GM19043 (cell line): Measurements from ENCODE around the gene CFAP299.

ENCODE experiments used
- ATAC-seq: cut with Tn5 transposase; IDR thresholded peaks from one replicate; pipeline ENCODE4 v1.9.1; 2021; ENCODE audit warnings: low read depth; ENCODE audit not compliant: unreplicated experiment

Gene CFAP299

GRCh38 chr4:80387390-80388283 is 52.1 kb downstream of the CFAP299 start:
- no peak for ATAC-seq

GRCh38 chr4:80388284-80388607 is 52.7 kb downstream of the CFAP299 start:
- ATAC-seq: no peak

- no peak for ATAC-seq
Observed at GRCh38 chr4:80390178-80390577, 54.6 kb downstream of the CFAP299 start.

GRCh38 chr4:80393246-80393969 is 57.9 kb downstream of the CFAP299 start:
- ATAC-seq: no peak

- ATAC-seq: no peak
Observed at GRCh38 chr4:80393970-80394250, 58.4 kb downstream of the CFAP299 start.

GRCh38 chr4:80407246-80407645 is 71.7 kb downstream of the CFAP299 start:
- ATAC-seq: no peak

- ATAC-seq: no peak
Observed at GRCh38 chr4:80409809-80410208, 74.3 kb downstream of the CFAP299 start.

GRCh38 chr4:80412322-80412721 is 76.8 kb downstream of the CFAP299 start:
- ATAC-seq: no peak

GRCh38 chr4:80413086-80413485 is 77.6 kb downstream of the CFAP299 start:
- no peak for ATAC-seq

GRCh38 chr4:80417019-80417418 is 81.5 kb downstream of the CFAP299 start:
- ATAC-seq: no peak

GRCh38 chr4:80419946-80420345 is 84.4 kb downstream of the CFAP299 start:
- peak; percentile 42 for ATAC-seq

- no peak for ATAC-seq
Observed at GRCh38 chr4:80420638-80421037, 85.1 kb downstream of the CFAP299 start.

- no peak for ATAC-seq
Observed at GRCh38 chr4:80422727-80423404, 87.3 kb downstream of the CFAP299 start.

- no peak for ATAC-seq
Observed at GRCh38 chr4:80423553-80424224, 88.2 kb downstream of the CFAP299 start.

GRCh38 chr4:80424225-80424581 is 88.7 kb downstream of the CFAP299 start:
- no peak for ATAC-seq

GRCh38 chr4:80425124-80426100 is 89.9 kb downstream of the CFAP299 start:
- no peak for ATAC-seq

GRCh38 chr4:80431203-80431965 is 95.9 kb downstream of the CFAP299 start:
- ATAC-seq: no peak

- no peak for ATAC-seq
Observed at GRCh38 chr4:80434238-80434637, 98.7 kb downstream of the CFAP299 start.

- no peak for ATAC-seq
Observed at GRCh38 chr4:80438016-80438415, 102.5 kb downstream of the CFAP299 start.
